NCI-H1694 treated with DMSO at 0.1 percent for 48 hours (cell line): ENCODE data around the gene CCDC183.
"Not testable (repeated sequence)": the region's sequence is repeated elsewhere in the genome, so short reads cannot be mapped to it uniquely, and the experiment has no call there.

Experiments
- DNase-seq: peaks from one replicate; lab custom pipeline; 2025; lab: John Stamatoyannopoulos, UW

Gene CCDC183

DNA sequence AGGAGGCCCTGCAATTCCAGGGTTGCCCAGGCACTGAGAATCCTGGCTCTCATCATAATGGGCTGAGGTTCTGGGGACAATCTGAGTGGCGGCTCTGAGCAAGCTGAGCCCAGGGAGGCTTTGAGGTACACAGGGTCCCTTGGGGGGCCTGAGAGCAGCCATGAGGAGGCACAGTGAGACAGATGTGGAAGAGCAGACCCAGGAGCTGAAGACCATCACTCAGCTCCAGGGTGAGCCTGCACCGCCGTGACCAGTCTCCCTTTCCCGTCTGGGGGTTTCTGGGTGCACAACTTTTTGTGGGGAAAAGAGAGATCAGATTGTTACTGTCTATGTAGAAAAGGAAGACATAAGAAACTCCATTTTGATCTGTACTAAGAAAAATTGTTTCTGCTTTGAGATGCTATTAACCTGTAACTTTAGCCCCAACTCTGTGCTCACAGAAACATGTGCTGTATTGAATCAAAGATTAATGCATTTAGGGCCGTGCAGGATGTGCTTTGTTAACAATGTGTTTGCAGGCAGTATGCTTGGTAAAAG, at the start of gene CCDC183:
Gene CCDC183 (plus strand): TSS at position 101 of the 537 bp plus-strand sequence. CDS start 60 bp downstream, at position 161.
- DNase-seq = no peak

DNA sequence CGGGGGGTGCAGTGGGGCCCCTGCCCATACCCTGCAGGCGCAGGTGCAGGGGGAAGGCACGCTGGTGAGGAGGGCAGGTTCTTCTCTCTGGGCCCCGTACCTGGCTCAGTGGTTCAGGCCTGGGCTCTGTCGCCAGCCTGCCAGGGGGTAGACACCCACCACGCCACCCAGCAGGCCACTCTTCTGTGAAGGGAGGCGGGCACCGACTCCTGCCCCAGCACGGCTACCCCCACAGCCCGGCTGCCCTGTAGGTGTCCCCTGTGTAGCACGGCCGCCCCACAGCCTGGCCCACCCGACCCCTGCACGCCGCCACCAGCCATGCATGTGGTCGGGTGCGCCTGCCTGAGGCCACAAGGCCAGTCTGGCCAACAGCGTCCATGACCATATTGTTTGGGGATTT, 49.5 kb upstream of the CCDC183 start:
- no peak for DNase-seq

DNA sequence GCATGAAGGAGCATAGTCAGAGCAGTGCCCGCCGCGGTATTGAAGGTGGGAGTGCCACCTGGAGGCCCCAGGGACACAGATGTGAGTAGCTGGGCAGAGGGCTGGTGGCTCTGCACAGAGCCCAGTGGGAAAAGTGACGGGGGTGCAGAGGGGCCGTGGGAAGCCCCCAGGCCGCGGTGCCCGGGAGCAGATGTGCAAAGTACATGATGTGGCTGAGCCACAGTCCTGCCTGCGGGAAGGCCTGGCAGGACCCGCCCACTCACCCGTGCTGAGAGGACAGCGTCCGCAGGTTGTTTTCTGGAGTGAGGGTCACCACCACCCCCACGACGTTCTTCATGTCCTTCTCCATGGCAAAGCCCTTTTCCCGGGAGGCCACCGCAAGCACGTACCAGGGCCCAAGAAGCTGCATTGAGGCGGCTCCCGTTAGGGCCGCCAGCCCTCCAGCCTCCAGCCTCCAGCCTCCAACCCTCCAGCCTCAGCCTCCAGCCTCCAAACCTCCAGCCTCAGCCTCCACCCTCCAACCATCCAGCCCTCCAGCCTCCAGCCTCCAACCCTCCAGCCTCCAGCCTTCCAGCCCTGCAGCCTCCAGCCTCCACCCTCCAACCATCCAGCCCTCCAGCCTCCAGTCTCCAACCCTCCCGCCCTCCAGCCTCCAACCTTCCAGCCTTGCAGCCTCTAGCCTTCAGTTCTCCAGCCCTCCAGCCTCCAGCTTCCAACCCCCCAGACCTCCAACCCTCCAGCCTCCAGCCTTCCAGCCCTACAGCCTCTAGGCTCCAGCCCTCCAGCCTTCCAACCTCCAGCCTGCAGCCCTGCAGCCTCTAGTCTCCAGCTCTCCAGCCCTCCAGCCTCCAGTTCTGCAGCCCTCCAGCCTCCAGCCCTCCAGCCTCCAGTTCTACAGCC, 48.7 kb upstream of the CCDC183 start:
- DNase-seq = no peak

DNA sequence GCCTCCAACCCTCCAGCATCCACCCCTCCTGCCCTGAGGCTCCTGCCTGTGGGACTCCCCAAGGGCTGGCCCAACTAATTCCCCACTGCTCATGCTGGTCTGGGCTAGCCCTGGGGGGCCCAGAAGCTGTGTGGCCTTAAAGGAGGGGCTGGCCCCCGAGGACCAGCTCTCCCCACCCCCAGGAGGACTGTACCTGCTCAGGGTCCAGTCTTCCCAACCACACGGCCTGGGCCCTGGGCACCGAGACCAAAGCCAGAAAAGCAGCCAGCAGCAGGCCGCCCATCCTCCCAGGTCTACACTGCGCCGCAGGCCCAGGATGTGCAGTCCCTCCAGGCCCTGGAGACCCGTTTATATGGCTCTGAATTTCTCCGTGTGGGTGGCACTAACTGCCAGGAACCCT, 47.9 kb upstream of the CCDC183 start, which contains the start of gene LCN6:
Gene LCN6 (minus strand): TSS at position 325 of the 400 bp plus-strand sequence. CDS start 42 bp downstream, at position 283.
- DNase-seq = no peak

DNA sequence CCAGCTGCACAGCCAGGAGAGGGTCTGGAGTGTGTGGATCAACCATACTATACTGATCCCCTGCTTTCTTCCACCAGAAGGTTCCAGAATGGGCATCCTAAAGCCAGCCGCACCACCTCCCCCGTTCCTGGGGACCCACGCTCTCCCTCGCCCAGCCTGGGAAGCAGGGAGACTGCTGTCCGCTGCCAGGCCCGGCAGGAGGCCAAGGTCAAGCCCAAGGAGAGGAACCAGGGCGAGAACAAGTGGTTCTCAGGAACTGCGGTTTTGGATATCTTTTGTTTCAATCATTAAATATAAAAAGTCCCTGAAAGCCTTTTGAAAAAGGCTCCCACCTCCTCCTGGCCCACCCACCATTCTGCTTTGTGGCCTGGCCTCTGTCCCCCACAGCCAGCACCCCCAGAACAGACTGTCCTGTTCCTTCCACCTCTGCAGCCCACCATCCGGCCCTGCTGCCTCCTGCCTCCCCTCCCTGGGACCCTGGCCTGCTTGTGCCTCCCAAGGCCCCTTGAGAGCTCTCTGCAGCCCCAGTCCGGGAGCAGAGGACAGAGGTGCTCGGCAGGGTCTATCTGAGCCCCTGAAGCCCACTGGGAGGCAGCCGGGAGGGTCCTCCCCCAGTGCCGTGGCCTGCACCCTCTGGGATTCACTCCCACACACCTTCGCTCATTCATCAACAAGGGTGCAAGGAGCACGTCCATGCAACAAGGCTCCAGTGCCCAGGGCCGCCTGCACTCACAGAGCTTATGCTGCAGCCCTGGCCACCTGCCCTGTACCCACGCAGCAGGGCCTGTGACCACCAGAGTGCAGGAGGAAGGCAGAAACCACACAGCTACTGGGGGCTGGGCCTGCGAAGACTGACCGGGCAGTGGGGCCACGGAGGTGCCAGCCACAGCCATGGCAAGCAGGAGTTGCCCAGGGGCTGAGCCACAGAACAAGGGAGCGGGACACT, 47.2 kb upstream of the CCDC183 start:
- no peak for DNase-seq

DNA sequence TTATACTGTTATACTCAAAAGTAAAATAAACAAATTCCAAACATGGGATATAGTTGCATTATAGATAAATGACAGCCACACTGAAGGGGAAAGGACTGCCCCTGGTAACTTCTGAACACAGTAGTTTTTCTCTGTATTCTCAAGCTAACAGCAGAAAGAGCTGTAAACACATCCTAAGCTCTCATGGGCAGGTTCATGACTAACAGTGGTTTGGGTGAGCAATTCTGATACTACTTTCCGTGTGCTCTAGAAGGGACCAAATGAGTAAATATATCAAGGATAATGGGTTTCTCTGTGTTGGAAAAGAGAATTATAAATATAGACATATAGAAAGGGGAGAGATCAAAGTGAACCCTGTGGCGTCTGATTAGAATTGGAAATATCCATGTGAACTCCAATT, 45.6 kb upstream of the CCDC183 start:
- no peak for DNase-seq

DNA sequence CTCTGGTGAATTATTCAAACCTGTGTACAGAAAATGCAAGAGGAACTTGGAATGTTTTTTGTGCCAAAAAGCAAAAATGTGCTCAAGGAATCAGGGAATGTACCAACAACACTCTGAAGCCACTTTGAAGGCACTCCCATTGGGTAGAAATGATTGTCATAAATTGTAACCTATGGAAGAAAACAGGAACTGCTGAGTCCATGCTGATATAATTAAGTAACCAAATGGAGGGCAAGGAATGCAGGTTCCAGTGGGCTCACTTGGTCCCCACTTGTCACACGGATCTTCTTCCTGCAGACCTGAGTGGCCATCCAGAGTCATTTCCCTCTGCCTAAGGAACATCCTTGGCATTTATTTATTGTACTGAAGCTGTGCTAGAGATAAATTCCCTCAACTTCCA, 44.9 kb upstream of the CCDC183 start:
- no peak for DNase-seq

DNA sequence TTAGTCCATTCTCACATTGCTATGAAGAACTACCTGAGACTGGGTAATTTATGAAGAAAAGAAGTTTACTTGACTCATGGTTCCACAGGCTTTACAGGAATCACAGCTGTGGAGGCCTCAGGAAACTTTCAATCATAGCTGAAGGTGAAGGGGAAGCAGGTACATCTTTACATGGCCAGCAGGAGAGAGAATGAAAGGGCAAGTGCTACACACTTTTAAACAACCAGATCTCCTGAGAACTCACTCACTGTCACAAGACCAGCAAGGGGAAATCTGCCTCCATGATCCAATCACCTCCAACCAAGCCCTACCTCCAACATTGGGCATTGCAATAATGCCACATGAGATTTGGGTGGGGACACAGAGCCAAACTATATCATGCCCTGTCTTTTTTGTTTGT, 44.3 kb upstream of the CCDC183 start:
- DNase-seq = no peak

DNA sequence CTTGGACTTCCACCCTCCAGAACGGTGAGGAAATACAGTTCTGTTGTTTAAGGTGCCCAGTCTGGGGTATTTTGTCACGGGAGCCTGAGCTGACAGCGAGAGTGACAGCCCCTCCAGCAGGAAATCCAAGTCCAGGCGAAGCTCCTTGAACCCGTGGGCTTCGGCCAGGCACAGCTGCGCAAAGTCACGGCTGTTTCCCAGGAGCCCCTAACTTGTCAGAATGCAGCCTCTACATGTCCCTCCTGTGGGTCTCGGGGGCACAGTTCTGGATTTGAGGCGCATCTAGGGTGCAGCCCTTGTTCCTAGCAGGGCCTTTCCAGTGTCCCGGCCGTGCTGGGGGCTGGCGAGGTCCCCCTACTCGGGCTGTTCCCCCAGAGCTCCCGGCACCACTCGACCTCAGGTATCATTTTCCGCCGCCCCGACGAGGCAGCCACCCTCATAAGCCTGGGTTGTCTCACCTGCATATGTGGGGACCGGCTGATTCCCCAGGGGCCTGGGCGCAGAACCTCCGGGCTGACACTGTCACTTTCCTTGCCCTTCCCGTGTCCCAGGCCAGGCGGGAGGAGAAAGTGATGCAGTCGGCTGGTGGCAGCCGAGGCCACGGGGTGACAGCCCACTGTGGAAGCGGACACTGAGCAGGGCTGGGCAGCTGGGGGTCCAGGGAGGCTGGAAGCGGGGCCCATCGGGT, 42.6 kb upstream of the CCDC183 start:
- no peak for DNase-seq

DNA sequence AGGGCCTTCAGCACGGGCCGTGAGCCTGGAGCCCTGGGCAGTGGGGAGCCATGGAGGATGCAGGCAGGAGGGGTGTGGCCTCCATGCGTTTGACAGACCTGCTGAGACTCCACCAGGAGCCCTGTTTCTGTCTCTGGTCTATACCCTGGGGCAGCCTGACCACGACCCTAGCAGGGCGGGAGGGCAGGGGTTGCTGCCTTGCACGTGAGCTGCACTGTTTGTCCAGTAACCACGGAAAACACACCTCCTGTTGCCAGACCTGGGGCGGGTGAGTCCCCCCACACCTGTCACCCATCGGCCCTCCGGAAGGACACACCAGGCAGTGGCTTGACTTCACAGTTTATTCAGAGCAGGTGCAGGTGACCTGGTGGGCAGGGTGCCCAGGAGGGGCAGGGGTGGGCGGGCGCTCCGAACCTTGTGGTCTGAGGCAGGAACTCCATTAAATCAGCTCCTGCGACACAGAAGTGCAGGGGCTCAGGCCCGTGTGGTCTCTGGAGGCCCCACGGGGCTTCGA, 42.0 kb upstream of the CCDC183 start:
- DNase-seq = no peak

DNA sequence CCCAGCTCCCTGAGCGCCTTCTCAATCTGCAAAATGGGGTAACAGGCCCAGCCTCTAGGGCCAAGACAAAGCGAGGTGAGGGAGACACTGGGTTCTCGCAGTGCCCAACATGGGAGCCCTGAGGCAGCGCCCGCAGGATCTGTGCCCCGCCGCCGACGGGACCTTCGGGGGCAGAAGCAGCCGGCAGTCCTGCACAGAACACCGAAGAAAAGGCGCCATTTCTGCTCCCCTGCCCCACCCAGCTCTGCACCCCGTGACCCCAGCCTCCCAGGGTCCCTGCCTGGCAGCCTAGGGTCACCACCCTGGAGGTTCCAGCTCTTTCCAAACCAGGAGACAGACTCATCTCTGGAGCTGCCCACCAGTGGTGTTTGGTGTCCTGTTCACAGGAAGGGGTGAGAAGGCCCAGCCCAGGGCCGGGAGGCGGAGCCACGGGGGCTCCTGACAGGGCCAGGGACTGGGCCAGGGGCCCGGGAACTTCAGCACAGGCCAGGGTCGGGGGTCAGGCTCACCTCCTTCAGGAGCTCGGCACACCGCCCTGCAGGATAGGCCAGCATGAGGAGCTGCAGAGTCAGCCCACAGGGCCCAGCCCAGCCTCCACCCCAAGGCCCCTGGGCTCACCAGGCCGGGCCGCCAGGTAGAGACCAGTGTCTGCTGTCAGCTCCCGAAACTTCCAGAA, 41.4 kb upstream of the CCDC183 start:
- DNase-seq = no peak

DNA sequence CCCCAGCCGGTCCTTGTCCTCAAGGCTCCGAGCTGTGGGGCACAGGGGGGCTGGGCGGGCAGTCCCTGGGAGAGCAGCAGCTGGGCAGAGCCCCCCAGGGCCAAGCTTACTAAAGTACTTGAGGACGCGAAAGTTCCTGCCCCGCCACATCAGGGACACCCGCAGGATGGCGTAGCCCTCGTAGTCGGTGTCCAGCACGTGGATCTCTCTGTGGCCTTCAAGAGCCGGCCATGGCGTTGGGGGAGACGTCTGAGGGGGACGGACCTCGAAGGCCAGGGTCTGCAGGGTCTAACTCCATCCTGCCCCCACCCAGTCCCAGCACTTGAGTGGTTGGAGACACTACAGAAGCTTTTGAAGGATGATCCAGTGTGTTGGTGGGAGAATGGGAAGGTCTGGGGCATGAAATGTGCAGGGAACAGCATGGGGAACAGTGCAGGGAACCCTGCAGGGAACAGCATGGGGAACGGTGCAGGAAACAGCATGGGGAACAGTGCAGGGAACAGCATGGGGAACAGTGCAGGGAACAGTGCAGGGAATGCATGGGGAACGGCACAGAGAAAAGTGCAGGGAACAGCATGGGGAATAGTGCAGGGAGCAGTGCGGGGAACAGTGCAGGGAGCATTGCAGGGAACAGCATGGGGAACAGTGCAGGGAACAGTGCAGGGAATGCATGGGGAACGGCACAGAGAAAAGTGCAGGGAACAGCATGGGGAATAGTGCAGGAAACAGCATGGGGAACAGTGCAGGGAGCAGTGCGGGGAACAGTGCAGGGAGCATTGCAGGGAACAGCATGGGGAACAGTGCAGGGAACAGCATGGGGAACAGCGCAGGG, 40.6 kb upstream of the CCDC183 start:
- not testable (repeated sequence) for DNase-seq

DNA sequence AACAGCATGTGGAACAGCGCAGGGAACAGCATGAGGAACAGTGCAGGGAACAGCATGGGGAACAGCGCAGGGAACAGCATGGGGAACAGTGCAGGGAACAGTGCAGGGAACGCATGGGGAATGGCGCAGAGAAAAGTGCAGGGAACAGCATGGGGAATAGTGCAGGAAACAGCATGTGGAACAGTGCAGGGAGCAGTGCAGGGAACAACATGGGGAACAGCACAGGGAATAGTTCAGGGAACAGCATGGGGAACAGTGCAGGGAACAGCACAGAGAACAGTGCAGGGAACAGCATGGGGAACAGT, 40.1 kb upstream of the CCDC183 start:
- no peak for DNase-seq

DNA sequence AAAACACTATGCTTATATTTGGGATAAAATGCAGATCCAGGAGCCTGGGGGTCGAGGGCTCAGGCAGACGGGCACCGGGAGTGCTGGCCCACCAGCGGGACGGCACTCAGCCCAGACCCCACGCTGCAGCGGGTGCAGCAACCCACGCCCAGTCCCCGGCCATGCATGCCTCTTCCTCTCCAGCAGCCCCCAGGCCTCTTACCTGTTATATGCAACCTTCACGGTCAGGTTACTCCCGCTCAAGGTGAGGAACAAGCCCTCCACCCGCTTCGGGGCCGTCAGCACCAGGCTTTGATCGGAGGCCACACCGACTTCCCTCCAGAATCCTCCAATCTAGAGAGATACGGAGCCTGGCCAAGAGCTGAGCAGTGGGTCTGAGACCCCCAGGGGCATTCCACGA, 39.3 kb upstream of the CCDC183 start:
- no peak for DNase-seq

DNA sequence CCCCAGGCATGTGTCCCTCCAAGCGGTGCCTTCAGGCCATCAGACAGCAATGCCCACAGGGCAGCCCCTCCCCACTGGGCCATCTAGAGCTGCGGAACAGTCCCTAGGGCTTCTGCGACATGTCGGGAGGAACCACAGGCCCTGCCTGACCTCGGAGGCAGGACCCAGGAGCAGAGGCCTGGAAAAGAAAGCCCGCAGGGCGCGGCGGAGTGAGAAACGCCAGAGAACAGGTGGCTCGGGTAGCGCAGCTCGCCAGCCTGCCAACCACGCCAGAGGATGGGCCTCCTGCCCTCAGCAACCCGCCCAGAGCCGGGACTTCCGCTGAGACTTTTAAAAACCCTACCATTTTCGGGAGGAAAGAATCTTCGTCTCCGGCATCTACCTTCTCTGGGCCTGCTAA, 38.8 kb upstream of the CCDC183 start:
- no peak for DNase-seq

DNA sequence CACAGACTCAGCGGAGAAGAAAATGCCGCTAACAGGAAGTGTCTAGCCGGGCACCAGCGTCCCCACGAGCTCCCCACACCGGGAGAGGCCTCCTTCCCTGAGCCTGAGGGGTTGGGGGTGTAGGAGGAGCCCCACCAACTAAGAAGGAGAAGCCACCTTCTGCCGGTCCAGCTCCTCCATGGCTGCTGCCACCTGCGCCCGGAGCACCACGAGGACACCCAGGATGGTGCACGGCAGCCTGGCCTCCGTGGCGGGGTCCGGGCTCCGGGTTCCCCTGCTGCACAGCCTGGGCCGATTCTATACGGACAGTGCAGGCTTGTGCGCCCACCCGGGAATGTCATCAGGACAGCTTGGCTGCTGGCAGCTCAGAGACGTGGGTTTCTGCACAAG, 38.4 kb upstream of the CCDC183 start:
- no peak for DNase-seq

DNA sequence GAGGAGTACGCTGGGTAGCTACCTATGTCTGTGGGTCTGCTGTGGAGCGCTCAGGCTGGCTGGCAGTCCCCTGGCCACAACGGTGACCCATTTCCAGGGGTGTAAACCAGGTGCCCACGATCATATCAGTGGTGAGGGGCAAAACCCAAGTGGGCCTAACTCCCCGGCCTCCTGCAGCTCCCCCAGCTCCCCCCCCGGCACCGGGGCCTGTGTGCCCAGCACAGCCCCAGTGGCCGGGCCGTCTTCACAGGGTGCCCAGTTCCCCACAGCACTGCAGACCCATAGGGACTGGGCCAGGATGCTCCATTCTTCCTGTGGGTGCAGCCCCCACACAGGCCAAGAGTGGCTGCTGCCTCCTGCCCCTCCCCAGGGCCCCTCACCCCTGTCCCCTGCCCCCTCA, 37.1 kb upstream of the CCDC183 start:
- no peak for DNase-seq

DNA sequence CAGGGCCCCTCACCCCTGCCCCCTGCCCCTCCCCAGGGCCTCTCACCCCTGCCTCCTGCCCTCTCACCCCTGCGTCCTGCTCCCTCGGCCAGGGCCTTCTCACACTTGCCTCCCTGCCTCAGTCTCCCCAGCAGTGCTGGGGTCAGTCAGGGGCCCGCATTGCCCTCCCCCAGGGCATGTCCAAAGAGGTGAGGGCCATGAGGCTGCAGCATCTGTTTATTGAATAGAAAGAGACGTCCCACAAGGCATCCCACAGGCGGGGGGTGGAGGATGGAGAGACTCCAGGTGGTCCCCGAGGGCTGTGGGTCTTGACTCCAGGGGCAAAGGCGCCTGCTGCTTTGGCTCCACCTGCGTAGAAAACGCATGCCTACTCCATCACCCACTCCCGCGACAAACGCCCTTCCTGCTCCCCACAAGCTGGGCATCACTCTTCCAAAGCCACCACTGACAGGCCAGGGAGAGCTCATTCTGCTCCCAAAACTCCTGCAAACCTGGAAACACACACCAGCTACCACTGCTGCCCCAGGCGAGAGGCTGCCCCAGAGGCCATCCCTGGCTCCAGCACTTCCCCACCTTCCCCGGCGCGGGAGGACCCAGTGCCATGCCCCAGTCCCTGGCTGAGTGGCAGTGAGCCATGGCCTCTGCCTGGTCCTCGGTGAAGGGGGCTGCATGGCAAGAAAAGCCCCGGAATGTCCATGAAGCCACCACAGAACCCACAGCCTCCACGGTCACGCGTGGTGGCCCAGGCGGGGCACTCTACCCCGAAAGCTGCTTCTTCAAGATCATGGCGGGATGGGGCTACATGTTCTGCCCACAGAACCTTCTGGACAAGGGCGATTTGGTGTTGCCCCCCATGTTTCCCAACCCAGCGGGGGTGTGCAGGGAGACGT, 36.5 kb upstream of the CCDC183 start:
- no peak for DNase-seq

DNA sequence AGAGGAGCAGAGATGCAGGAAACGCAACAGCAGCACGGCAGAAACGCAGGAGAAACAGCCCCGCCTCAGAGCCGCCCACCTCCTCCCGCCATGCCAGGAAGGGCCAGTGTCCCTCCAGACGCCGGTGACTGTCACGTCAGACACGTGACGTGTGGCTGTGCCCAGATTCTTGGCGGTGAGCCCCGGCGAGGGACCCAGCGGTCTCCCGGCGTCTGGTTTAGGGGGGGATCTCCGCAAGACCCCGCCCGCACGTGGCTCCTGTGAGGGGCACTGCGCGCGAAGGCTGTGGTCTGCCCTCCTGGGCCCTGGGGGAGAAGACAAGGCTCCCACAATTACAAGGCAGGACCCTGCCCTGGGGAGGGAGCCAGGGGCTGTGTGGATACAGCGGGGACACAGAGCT, 35.7 kb upstream of the CCDC183 start:
- DNase-seq = no peak
